T-helper 1 cell treated with Interleukin-12 subunit alpha and Interleukin-12 subunit beta and Interleukin-4 antibody, amounts not matched to agents 30 μg/mL and 1 μg/mL, for 36 hours (primary cell): ENCODE results near the gene RASA3.

Source experiments
- H3K27ac Mint-ChIP-seq: one replicate; pipeline ENCODE4 v1.8.0; 2021; ENCODE audit warnings: mild to moderate bottlenecking, mixed read lengths
- H3K27me3 Mint-ChIP-seq: one replicate; pipeline ENCODE4 v1.8.0; 2021; ENCODE audit warnings: low read depth, mixed read lengths
- H3K36me3 Mint-ChIP-seq: one replicate; pipeline ENCODE4 v1.8.0; 2021; ENCODE audit warnings: low read depth, mixed read lengths
- H3K4me1 Mint-ChIP-seq: one replicate; pipeline ENCODE4 v1.8.0; 2021; ENCODE audit warnings: low read depth, mixed read lengths
- H3K4me3 Mint-ChIP-seq: one replicate; pipeline ENCODE4 v1.8.0; 2021; ENCODE audit warnings: mild to moderate bottlenecking, moderate library complexity, mixed read lengths
- H3K9me3 Mint-ChIP-seq: one replicate; pipeline ENCODE4 v1.8.0; 2021; ENCODE audit warnings: mixed read lengths

Gene RASA3

GRCh38 chr13:114048443-114048842 lies 84.0 kb downstream of the RASA3 start:
- H3K27ac Mint-ChIP-seq: no peak overlapping the region
- H3K4me3 Mint-ChIP-seq: peak overlapping the region; percentile 14
- H3K9me3 Mint-ChIP-seq: no peaks in the 10 kb centered on the region
- H3K27me3 Mint-ChIP-seq: no peaks in the 10 kb centered on the region
- peaks cover 34% of the 10 kb centered on the region for H3K4me1 Mint-ChIP-seq
- peaks cover 34% of the 10 kb centered on the region for H3K36me3 Mint-ChIP-seq

- Mint-ChIP-seq H3K4me3 (no peak overlapping the region), H3K36me3 (peaks cover 37% of the 10 kb centered on the region), H3K27me3 (no peaks in the 10 kb centered on the region), H3K4me1 (peaks cover 37% of the 10 kb centered on the region), H3K27ac (no peak overlapping the region), H3K9me3 (no peaks in the 10 kb centered on the region)
Measured at GRCh38 chr13:114047358-114047881, 85.0 kb downstream of the RASA3 start.

GRCh38 chr13:114046431-114046975 lies 85.9 kb downstream of the RASA3 start:
- Mint-ChIP-seq H3K27ac (no peak overlapping the region), H3K4me3 (no peak overlapping the region), H3K4me1 (peaks cover 35% of the 10 kb centered on the region), H3K36me3 (peaks cover 39% of the 10 kb centered on the region), H3K9me3 (no peaks in the 10 kb centered on the region), H3K27me3 (no peaks in the 10 kb centered on the region)

GRCh38 chr13:114045113-114045735 lies 87.2 kb downstream of the RASA3 start:
- Mint-ChIP-seq H3K27me3 (no peaks in the 10 kb centered on the region), H3K4me3 (no peak overlapping the region), H3K36me3 (peaks cover 44% of the 10 kb centered on the region), H3K27ac (no peak overlapping the region), H3K9me3 (no peaks in the 10 kb centered on the region), H3K4me1 (peaks cover 31% of the 10 kb centered on the region)

GRCh38 chr13:114044486-114044885 lies 87.9 kb downstream of the RASA3 start:
- Mint-ChIP-seq H3K4me1 (peaks cover 27% of the 10 kb centered on the region), H3K27ac (peak overlapping the region; percentile 36)

GRCh38 chr13:114043421-114044053 lies 88.9 kb downstream of the RASA3 start:
- H3K27ac Mint-ChIP-seq: peak overlapping the region; percentile 20
- H3K36me3 Mint-ChIP-seq: peaks cover 37% of the 10 kb centered on the region
- peaks cover 20% of the 10 kb centered on the region for H3K4me1 Mint-ChIP-seq

More at GRCh38 chr13:114044486-114044885, 87.9 kb downstream of the RASA3 start:
- no peaks in the 10 kb centered on the region for H3K9me3 Mint-ChIP-seq
- peaks cover 42% of the 10 kb centered on the region for H3K36me3 Mint-ChIP-seq
- no peak overlapping the region for H3K4me3 Mint-ChIP-seq
- no peaks in the 10 kb centered on the region for H3K27me3 Mint-ChIP-seq

GRCh38 chr13:114042066-114042815 lies 90.2 kb downstream of the RASA3 start:
- H3K27ac Mint-ChIP-seq: no peak overlapping the region
- peaks cover 24% of the 10 kb centered on the region for H3K4me1 Mint-ChIP-seq
- H3K9me3 Mint-ChIP-seq: no peaks in the 10 kb centered on the region
- no peak overlapping the region for H3K4me3 Mint-ChIP-seq
- peaks cover 45% of the 10 kb centered on the region for H3K36me3 Mint-ChIP-seq
- no peaks in the 10 kb centered on the region for H3K27me3 Mint-ChIP-seq

More at GRCh38 chr13:114043421-114044053, 88.9 kb downstream of the RASA3 start:
- no peaks in the 10 kb centered on the region for H3K9me3 Mint-ChIP-seq
- no peaks in the 10 kb centered on the region for H3K27me3 Mint-ChIP-seq
- no peak overlapping the region for H3K4me3 Mint-ChIP-seq

GRCh38 chr13:114041493-114041892 lies 90.9 kb downstream of the RASA3 start:
- Mint-ChIP-seq H3K27me3 (no peaks in the 10 kb centered on the region), H3K4me1 (peaks cover 21% of the 10 kb centered on the region), H3K36me3 (peaks cover 46% of the 10 kb centered on the region), H3K4me3 (no peak overlapping the region), H3K27ac (no peak overlapping the region), H3K9me3 (no peaks in the 10 kb centered on the region)

- Mint-ChIP-seq H3K4me1 (peaks cover 11% of the 10 kb centered on the region), H3K4me3 (no peak overlapping the region), H3K9me3 (no peaks in the 10 kb centered on the region), H3K27me3 (no peaks in the 10 kb centered on the region), H3K27ac (no peak overlapping the region), H3K36me3 (peaks cover 42% of the 10 kb centered on the region)
Measured at GRCh38 chr13:114039471-114040141, 92.8 kb downstream of the RASA3 start.

GRCh38 chr13:114038900-114039299 lies 93.5 kb downstream of the RASA3 start:
- no peaks in the 10 kb centered on the region for H3K9me3 Mint-ChIP-seq
- H3K27me3 Mint-ChIP-seq: no peaks in the 10 kb centered on the region
- no peak overlapping the region for H3K27ac Mint-ChIP-seq
- H3K4me3 Mint-ChIP-seq: no peak overlapping the region
- H3K4me1 Mint-ChIP-seq: peaks cover 10% of the 10 kb centered on the region
- H3K36me3 Mint-ChIP-seq: peaks cover 43% of the 10 kb centered on the region

- no peaks in the 10 kb centered on the region for H3K27me3 Mint-ChIP-seq
- no peak overlapping the region for H3K4me3 Mint-ChIP-seq
- peaks cover 10% of the 10 kb centered on the region for H3K4me1 Mint-ChIP-seq
- H3K27ac Mint-ChIP-seq: no peak overlapping the region
- H3K9me3 Mint-ChIP-seq: no peaks in the 10 kb centered on the region
- peaks cover 43% of the 10 kb centered on the region for H3K36me3 Mint-ChIP-seq
Measured at GRCh38 chr13:114038211-114038613, 94.2 kb downstream of the RASA3 start.

- Mint-ChIP-seq H3K36me3 (peaks cover 40% of the 10 kb centered on the region), H3K4me1 (peaks cover 7% of the 10 kb centered on the region), H3K27ac (no peak overlapping the region)
Measured at GRCh38 chr13:114037674-114038073, 94.7 kb downstream of the RASA3 start.

GRCh38 chr13:114035583-114036531 lies 96.6 kb downstream of the RASA3 start:
- no peaks in the 10 kb centered on the region for H3K27me3 Mint-ChIP-seq
- peaks cover 7% of the 10 kb centered on the region for H3K4me1 Mint-ChIP-seq
- H3K27ac Mint-ChIP-seq: no peak overlapping the region
- no peak overlapping the region for H3K4me3 Mint-ChIP-seq
- no peaks in the 10 kb centered on the region for H3K9me3 Mint-ChIP-seq
- peaks cover 41% of the 10 kb centered on the region for H3K36me3 Mint-ChIP-seq

More at GRCh38 chr13:114037674-114038073, 94.7 kb downstream of the RASA3 start:
- no peaks in the 10 kb centered on the region for H3K27me3 Mint-ChIP-seq
- no peak overlapping the region for H3K4me3 Mint-ChIP-seq
- no peaks in the 10 kb centered on the region for H3K9me3 Mint-ChIP-seq
